ENCODE measurements around the gene TRAPPC14.

TRAPPC14 gene

DNA sequence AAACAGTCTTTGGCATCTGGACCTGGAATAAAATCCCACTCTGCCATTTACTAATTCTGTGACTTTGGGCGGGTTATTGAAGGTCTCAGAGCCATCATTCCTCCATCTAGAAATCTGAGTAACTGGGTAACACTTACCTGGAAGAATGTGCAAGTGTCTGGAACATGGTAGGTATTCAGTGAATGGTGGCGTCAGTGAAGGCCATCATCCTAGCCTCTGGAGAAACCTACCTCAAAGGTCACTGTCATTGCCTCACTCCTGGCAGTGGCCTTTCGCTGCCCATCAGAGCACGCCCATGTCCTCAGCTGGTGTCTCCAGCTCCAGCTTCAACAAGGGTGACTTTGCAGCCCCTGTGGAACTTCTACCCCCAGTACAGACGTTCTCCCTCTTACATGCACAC lies 5.3 kb upstream of the TRAPPC14 start:
- H3K4me1 Mint-ChIP-seq = peaks cover 83% of the 10 kb centered on the region
- peak overlapping the region; percentile 65 for H3K27ac Mint-ChIP-seq
- H3K9me3 Mint-ChIP-seq = no peaks in the 10 kb centered on the region
- peak overlapping the region; percentile 54 for H3K4me3 Mint-ChIP-seq
- no peaks in the 10 kb centered on the region for H3K36me3 Mint-ChIP-seq
- no peaks in the 10 kb centered on the region for H3K27me3 Mint-ChIP-seq

DNA sequence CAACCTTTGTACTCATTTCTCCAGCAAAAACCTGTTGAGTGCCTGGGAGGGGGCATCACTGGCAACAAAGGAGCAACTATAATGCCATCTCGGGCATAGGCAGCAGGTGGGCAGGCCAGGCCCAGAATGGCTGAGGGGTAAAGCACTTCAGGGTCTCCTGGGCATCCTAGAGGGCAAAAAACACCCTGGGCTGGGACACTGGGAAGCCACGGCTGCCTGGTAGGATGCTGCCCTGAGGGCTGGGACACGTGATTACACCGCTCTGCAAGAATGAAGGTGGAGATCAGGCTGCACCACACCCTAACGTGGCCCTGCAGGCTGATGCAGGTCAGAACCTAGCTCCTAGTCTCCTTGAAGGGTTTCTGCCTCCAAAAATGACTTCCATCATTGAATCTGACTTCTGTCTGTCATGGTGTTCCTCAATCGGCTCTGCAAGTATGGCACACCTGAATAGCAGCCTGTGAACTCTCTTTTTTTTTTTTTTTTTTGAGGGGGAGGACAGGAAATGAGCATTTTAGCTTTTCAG lies 4.5 kb upstream of the TRAPPC14 start:
- Mint-ChIP-seq H3K27me3 (no peaks in the 10 kb centered on the region), H3K27ac (peak overlapping the region; percentile 77), H3K36me3 (no peaks in the 10 kb centered on the region), H3K9me3 (no peaks in the 10 kb centered on the region), H3K4me1 (peaks cover 77% of the 10 kb centered on the region), H3K4me3 (peak overlapping the region; percentile 42)

DNA sequence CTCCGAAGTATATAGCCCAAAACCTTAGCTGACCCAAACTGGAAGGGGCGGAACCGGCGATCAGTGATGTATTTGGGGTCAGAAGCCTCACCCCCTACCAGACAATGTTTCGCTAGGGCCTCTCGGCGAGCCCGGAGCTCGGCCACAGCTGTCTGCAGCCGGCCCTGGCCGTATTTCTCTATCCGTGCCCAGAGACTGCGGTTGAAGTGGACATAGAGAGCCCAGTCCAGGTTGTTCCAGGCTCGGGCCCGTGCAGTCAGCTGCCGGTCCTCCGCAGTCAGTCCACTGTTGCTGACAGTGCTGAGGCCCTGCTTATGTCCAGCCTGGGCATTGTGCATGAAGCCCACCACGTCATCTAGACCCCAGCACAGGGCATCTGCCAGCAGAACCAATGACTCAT lies 1.5 kb upstream of the TRAPPC14 start:
- Mint-ChIP-seq H3K27ac (peak overlapping the region; percentile 17), H3K4me3 (peak overlapping the region; percentile 7)

DNA sequence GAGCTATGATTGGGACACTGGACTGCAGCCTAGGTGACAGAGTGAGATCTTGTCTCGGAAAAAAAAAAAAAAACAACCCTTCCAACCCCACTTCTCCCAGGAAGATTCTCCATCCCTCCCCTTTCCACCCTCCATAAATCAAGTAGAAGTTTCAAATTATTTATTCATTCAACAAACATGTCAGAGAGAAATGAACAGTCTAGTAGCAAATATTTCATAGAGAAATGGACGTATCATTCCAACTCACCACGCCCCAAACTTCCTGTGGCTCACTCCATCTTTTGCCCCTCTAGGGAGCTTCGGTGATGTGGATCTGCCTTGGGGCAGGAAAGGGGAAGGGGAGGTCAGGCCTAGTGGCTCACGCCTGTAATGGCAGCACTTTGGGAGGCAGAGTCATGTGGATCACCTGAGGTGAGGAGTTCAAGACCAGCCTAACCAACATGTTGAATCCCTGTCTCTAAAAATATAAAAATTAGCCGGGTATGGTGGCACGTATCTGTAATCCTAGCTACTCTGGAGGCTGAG lies 638 bp upstream of the TRAPPC14 start:
- Mint-ChIP-seq H3K4me1 (peaks cover 63% of the 10 kb centered on the region), H3K27ac (peak overlapping the region; percentile 88), H3K9me3 (no peaks in the 10 kb centered on the region), H3K36me3 (peaks cover 3% of the 10 kb centered on the region), H3K4me3 (peak overlapping the region; percentile 82), H3K27me3 (no peaks in the 10 kb centered on the region)

More for the DNA sequence above, 1.5 kb upstream of the TRAPPC14 start:
- Mint-ChIP-seq H3K9me3 (no peaks in the 10 kb centered on the region), H3K4me1 (peaks cover 69% of the 10 kb centered on the region), H3K27me3 (no peaks in the 10 kb centered on the region), H3K36me3 (peaks cover 3% of the 10 kb centered on the region)

DNA sequence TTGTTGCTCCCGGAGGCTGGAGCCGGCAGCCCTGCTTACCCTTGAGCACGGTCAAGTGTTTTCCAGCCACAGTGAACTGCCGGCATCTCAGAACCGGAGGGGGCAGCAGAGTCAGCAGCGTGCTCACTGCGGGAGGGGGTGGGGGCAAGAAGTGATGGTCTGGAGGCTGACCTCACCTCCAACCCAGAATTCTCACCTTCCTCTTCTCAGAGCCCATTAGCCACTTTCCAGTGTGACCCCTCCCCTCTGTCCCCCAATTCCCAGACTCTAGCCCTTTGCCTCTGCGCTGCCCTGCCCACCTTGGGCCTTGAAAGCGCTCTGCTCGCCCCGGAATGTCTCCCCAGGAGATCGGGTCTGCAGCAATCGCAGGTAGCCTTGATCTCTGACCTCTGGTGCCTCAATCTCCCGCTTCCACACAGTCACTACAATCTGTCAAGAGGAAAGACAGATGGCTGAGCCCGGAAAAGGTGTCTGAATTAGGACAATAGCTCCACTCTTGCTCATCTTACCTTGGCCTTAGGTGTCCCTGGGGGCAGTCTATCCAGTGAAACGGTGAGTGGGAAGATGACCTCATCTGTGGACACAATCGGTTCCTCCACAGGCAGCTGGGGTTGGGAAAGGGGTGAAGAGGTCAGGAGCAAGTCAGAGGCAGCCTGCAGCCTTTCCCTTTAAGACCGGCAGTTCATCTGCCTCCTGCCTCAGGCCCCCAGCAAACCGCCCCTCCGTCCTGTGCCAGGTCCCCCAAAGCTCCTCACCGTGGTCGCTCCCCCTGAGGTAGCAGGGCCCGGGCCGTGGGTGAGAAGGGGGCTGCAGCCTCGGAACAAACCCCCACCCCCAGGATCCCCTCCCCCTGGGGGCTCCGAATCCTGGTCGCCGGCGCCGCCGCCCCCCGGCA lies 942 bp downstream of the TRAPPC14 start:
- Mint-ChIP-seq H3K36me3 (peaks cover 5% of the 10 kb centered on the region), H3K27me3 (no peaks in the 10 kb centered on the region), H3K9me3 (no peaks in the 10 kb centered on the region), H3K4me1 (peaks cover 53% of the 10 kb centered on the region), H3K27ac (peak overlapping the region; percentile 85), H3K4me3 (peak overlapping the region; percentile 91)

DNA sequence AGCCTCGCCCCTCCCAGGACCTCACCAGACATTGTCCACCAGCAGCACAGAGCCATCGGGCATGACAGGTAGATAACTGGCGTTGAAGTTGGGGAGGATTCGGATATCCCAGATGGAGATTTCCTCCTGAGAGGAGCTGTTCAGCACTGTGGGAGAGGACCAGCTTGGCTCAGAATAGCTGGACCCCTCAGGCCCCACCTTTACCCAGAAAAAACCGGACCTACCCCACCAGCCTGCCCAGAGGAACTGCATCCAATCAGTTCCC lies 1.5 kb downstream of the TRAPPC14 start:
- peaks cover 56% of the 10 kb centered on the region for H3K4me1 Mint-ChIP-seq
- H3K4me3 Mint-ChIP-seq = peak overlapping the region; percentile 91
- no peaks in the 10 kb centered on the region for H3K27me3 Mint-ChIP-seq
- peak overlapping the region; percentile 85 for H3K27ac Mint-ChIP-seq
- H3K36me3 Mint-ChIP-seq = peaks cover 5% of the 10 kb centered on the region
- no peaks in the 10 kb centered on the region for H3K9me3 Mint-ChIP-seq

DNA sequence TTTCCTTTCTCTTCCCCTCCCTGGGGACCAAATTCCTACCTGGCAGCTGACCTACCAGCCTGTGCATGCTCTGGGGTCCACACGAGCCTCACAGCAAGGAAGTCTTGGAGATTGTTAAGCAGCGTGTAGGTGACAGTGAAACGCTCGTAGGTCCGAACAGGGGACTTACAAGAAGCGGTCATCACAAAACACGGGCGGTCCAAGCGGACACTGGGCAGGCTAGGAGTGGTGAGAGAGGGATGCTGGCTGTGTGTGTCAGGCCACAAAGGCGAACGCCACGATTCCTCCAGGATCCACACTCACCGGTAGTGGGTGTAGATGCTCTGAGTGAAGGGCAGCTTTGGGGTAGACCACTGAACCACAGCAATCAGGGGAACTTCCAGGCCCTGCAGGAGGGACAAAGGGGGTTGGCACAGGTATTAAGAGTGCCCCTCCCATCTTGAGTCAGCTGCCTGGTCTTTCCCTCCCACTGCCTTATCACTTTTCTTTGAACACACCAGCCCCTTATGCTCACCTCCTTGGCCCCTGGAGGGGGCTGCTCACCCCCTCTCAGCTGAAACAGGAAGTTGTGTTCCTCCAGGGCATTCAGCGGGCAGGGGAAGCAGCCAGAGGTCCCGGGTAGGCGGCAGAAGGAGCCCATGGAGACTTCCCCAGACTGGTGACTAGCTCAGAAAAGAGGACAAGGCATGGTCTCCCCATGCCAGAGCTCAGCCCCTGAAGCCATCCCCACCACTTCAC lies 2.0 kb downstream of the TRAPPC14 start:
- no peaks in the 10 kb centered on the region for H3K9me3 Mint-ChIP-seq
- H3K4me3 Mint-ChIP-seq = peak overlapping the region; percentile 91
- H3K36me3 Mint-ChIP-seq = peaks cover 5% of the 10 kb centered on the region
- H3K27ac Mint-ChIP-seq = peak overlapping the region; percentile 85
- H3K27me3 Mint-ChIP-seq = no peaks in the 10 kb centered on the region
- peaks cover 55% of the 10 kb centered on the region for H3K4me1 Mint-ChIP-seq

- Mint-ChIP-seq H3K27me3 (no peaks in the 10 kb centered on the region), H3K27ac (peak overlapping the region; percentile 59), H3K36me3 (peaks cover 5% of the 10 kb centered on the region), H3K4me3 (no peak overlapping the region), H3K9me3 (no peaks in the 10 kb centered on the region), H3K4me1 (peaks cover 52% of the 10 kb centered on the region)
Measured at GRCh38 chr7:100155553-100156317, 2.8 kb downstream of the TRAPPC14 start.

DNA sequence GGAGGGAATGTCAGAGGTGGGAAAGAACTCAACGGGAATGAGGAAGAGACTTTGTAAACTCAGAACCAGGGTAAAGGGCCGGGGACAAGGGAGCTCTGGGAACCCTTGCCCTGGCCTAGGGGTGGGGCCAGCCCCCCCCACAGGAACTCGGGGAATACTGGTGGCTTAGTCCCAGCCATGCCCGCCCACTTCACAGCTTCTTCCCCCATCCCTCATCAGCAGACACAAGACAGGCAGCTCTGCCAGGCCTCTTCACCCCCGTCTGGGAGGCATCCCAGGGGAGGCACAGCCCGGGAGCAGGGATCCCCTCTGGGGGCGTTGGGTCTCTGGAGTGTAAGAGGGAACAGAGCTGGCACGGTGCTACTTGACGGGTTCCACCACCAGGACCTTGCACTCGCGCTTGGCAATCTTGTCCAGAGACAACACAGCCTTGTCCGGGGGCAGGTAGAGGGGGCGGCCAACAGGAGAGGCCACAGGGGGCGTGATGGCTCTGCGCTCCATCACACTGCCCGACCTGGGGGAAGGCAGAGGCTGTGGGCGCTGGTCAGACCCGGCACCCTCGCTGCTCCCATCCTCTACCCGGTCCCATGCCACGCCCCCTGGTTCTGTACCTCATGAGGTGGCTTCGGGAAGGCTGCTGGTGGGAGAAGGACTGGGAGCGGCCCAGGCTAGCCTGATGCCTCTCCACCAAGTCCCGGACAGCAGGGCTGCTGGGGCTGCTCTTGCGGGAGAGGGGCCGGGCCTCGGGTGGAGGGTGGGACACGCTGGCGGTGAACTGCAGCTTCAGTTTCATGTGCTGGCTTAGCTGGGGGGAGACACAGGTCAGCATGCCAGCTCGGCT lies 3.7 kb downstream of the TRAPPC14 start:
- no peaks in the 10 kb centered on the region for H3K27me3 Mint-ChIP-seq
- H3K4me1 Mint-ChIP-seq = peaks cover 54% of the 10 kb centered on the region
- H3K9me3 Mint-ChIP-seq = no peaks in the 10 kb centered on the region
- H3K36me3 Mint-ChIP-seq = peaks cover 9% of the 10 kb centered on the region
- peak overlapping the region; percentile 59 for H3K27ac Mint-ChIP-seq
- no peak overlapping the region for H3K4me3 Mint-ChIP-seq

DNA sequence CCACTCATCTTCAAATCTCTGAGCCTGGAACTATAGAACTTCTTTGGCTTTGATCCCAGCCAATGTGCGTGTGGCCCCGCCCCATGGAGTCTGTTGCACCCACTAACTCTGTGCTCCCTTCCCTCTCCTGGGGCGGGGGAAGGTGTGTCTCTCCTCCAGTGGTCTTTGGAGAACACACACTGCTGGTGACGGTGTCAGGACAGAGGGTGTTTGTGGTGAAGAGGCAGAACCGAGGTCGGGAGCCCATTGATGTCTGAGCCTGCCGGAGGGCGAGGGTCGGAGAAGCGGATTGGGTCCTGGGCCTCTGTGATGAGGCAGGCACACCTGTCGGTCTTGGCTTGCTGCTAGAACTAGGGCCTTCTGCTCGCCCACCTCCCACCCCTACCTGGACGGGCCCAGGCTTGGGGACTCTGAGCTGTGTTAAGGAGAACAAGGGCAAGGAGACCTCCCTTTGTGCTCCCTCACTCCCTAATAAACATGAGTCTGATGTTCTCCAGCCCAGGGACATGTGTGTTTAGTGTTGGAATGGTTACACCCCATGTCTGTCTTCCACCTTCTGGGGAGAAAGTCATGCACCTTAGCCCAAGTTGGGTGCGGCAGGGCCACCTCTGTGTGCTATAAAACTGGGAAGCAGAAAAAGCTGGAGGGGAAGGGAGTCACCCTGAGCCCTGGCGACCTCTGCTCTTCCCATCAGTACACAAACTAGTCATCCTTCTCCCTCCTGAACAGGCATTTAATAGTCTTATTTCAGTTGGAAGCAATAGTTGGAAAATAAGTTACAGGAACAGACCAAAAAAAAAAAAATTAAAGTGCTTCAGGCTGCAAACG lies 4.6 kb downstream of the TRAPPC14 start:
- Mint-ChIP-seq H3K9me3 (no peaks in the 10 kb centered on the region), H3K4me1 (peaks cover 50% of the 10 kb centered on the region), H3K4me3 (no peak overlapping the region), H3K36me3 (peaks cover 9% of the 10 kb centered on the region), H3K27ac (no peak overlapping the region), H3K27me3 (no peaks in the 10 kb centered on the region)

DNA sequence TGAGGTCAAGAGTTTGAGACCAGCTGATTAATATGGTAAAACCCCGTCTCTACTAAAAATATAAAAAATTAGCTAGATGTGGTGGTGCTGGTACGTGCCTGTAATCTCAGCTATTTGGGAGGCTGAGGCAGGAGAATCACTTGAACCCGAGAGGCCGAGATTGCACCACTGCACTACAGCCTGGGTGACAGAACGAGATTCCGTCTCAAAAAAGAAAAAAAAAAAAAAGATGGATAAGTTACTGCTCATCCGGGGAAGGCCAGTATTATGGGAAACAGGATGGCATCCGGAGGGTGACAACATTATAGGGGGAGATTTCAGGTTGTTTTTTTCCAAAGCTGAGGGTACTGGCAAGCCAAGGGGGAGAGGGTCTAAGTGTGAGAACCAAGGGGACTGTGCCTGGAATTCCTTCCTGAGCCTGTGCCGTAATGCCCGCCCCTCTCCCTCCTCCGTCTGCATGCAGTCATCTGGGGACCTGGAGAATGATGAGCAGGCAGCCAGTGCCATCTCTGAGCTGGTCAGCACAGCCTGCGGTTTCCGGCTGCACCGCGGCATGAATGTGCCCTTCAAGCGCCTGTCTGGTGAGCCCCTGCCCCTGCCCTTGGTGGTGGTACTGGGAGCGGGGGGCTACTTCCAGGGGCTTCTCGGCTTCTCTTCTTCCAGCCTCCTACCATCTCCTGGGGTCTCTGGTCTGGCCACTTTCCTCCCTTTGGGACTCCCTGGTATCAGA lies 5.4 kb downstream of the TRAPPC14 start:
- no peaks in the 10 kb centered on the region for H3K9me3 Mint-ChIP-seq
- H3K27me3 Mint-ChIP-seq = no peaks in the 10 kb centered on the region
- peaks cover 55% of the 10 kb centered on the region for H3K4me1 Mint-ChIP-seq
- H3K27ac Mint-ChIP-seq = no peak overlapping the region
- peaks cover 9% of the 10 kb centered on the region for H3K36me3 Mint-ChIP-seq
- H3K4me3 Mint-ChIP-seq = no peak overlapping the region

DNA sequence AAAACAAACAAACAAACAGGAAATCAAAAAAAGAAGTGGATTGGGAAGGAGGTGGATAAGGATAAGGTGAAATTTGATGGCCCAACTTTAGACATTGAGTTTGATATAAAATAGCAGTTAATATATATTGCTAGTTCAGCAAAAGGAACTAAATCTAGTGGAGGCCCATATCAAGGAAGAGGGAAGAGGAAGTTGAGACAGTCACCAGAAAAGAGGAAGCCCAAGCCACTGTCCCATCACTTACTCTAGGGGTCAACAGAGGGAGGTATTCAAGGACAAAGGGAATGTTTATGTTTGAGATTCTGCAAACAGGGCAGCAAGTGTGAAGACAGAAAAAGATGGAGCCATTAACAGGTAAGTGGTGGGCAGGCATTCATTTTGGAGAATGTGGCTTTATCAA lies 6.1 kb downstream of the TRAPPC14 start:
- Mint-ChIP-seq H3K4me3 (no peak overlapping the region), H3K36me3 (peaks cover 6% of the 10 kb centered on the region), H3K27me3 (no peaks in the 10 kb centered on the region), H3K9me3 (no peaks in the 10 kb centered on the region), H3K4me1 (peaks cover 56% of the 10 kb centered on the region), H3K27ac (no peak overlapping the region)

DNA sequence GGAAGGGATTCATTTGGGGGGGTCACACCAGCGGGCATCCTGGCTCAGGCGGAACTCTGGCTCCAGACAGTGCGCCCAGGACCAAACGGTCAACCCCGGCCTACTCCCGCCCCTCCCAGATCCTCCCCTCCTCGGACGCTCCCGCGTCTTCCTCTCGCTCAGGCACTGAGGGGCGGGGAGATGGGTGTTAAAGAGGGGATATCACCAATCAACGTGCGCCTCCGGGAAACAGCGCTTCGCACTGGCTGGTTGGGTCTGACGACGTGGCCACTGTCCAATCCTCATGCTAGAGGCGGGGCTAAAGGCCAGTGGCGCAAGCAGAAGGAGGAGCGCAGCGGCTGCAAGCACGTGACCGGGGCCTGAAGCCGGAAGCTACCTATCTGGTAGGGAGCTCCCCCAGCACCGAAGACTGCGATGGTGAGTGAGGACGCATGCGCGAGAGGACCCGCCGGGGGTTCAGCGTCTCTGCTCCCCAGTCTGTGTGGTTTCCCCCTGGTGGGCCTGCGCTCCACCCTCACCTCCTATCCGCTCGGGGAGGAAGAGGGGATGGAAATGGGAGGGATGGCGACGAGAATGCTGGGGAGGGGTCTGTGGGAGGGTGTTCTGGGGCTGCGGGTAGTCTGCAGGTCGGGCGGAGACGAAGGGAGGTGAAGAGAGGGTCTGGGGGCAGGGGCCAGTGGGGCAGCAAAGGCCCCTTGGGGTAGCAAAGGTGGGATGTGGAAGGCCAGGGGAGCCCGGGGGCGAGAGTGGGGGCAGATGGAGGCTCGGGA lies 9.8 kb downstream of the TRAPPC14 start, which contains the start of gene LAMTOR4:
Gene LAMTOR4 (plus strand): TSS at position 360 of the 770 bp plus-strand sequence. CDS start 55 bp downstream, at position 415.
- peaks cover 37% of the 10 kb centered on the region for H3K4me1 Mint-ChIP-seq
- H3K27me3 Mint-ChIP-seq = no peaks in the 10 kb centered on the region
- no peaks in the 10 kb centered on the region for H3K9me3 Mint-ChIP-seq
- H3K4me3 Mint-ChIP-seq = peak within 1 kb of the TSS; percentile 87
- H3K27ac Mint-ChIP-seq = peak within 1 kb of the TSS; percentile 93
- peaks cover 6% of the 10 kb centered on the region for H3K36me3 Mint-ChIP-seq
